PFSK-1 (cell line): Measurements from ENCODE around the gene GTPBP3.

Experiments
- POLR2AphosphoS5 ChIP-seq: IDR thresholded peaks from 2 replicates; pipeline ENCODE4 v1.6.1; 2012; ENCODE audit warnings: low read depth, mild to moderate bottlenecking, control low read depth, low read length, moderate library complexity
- REST ChIP-seq, 2 experiments: IDR thresholded peaks; 2 replicates each; pipeline versions ENCODE4 v1.6.1 to v1.8.0; 2011 to 2012; ENCODE audit warnings: low read depth in 2 of 2, low read length in 2 of 2, control low read depth in 1 of 2, inconsistent platforms in 1 of 2, mild to moderate bottlenecking in 1 of 2, moderate library complexity in 1 of 2; ENCODE audit not compliant: insufficient read depth in 1 of 2
- SIN3A ChIP-seq: IDR thresholded peaks from 2 replicates; pipeline ENCODE4 v1.6.1; 2012; ENCODE audit warnings: mild to moderate bottlenecking, low read length, moderate library complexity, borderline replicate concordance; ENCODE audit not compliant: insufficient read depth

- no peak for TF ChIP-seq POLR2AphosphoS5
- no peak for TF ChIP-seq SIN3A
- TF ChIP-seq REST (IDR thresholded peaks at IDR 0.05; ENCODE audit: insufficient read depth in 1 of 2, low read depth in 2 of 2, low read length in 2 of 2) = no peak
These were observed 12.2 kb upstream of the GTPBP3 start for GRCh38 chr19:17325133-17325532.
